Measurements from ENCODE around the gene OR56B1. TPM values are rescaled to one million over a fixed set of nuclear protein-coding genes. Genes with fewer than 3 reads are reported as not detected.

OR56B1 gene, protein sequence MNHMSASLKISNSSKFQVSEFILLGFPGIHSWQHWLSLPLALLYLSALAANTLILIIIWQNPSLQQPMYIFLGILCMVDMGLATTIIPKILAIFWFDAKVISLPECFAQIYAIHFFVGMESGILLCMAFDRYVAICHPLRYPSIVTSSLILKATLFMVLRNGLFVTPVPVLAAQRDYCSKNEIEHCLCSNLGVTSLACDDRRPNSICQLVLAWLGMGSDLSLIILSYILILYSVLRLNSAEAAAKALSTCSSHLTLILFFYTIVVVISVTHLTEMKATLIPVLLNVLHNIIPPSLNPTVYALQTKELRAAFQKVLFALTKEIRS
- not detected in 2 replicates for total RNA-seq

DNA sequence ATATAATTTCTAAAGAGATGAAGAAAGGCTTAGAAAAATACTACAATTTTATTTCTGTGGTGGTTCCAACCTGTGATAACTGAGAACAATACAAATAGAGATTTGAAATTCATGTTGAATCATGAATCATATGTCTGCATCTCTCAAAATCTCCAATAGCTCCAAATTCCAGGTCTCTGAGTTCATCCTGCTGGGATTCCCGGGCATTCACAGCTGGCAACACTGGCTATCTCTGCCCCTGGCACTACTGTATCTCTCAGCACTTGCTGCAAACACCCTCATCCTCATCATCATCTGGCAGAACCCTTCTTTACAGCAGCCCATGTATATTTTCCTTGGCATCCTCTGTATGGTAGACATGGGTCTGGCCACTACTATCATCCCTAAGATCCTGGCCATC lies at the start of gene OR56B1:
Gene OR56B1, plus strand, starts transcription at position 53 of the 400 bp plus-strand sequence. Its CDS starts 69 bp downstream, at position 122.

DNA sequence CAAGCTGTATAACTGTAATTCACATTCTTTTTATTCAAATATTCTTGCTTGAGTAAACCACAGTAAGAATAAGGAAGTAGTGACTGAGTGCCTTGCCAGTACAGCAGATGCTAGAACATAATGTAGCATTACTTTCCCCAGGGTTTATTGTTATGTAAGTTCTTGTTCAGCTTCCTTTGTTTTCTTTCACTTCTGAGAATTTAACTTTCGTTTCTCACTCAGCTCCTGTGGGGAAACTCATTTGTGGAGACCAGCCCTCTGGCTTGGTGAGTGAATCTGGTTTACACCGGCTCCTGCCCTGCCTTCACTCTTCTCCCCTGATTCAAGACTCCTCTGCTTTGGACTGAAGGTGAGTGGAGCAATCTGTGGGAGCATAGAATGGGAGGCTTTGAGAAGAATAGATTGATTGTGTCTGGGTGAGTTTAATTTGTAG lies 46.7 kb upstream of the OR56B1 start, which contains the start of gene TRIM22:
Gene TRIM22, plus strand, starts transcription at position 240 of the 433 bp plus-strand sequence. CDS start 6,443 bp downstream, outside the sequence.

DNA sequence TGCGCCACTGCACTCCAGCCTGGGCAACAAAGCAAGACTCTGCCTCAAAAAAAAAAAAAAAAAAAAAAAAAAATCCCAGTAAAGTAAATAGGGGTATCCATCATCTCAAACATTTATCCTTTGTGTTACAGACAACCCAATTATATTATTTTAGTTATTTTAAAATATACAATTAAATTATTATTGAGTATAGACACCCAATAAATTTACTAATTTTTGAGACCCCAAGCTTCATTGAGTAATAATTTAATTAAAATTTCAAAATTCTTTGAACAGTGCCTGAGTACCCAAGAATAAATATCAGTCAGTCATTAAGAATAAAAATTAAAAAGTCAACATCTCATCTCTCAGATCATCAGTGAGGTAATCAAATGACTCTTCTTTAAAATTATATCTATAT lies 17.7 kb downstream of the OR56B1 start, which contains the start of gene OR52N4:
Gene OR52N4, plus strand, starts transcription at position 301 of the 400 bp plus-strand sequence. CDS start 498 bp downstream, outside the sequence.

DNA sequence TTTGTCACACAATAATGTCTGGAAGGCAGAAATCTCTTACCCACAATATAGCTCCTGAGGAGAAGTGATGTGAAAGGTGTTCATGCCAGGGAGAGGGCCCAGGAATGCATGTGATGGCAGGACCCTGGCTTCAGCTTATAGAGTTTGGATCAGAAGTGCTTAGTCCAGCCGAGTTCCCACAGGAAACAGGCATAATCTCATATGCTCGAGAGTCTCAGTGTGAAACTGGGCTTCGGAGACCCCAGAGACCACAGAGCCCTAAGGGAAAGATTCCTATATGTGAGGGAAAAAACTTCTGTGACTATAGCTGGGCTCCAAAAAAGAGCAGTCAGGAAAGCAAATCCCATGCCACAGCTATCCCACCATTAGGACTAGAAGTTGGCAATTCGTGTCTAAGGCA lies 47.0 kb downstream of the OR56B1 start, which contains the start of gene OR52N5:
Gene OR52N5, minus strand, starts transcription at position 101 of the 400 bp plus-strand sequence. CDS start 4,721 bp downstream, outside the sequence.

Other genes starting within 250 kb of the OR56B1 start
- gene OR52D1, start 247.8 kb upstream of the OR56B1 start, total RNA-seq = not detected in 2 replicates
- under 0.01 TPM in 1 of 2 replicates, not detected in the other for gene UBQLN3, start 226.5 kb upstream of the OR56B1 start, total RNA-seq
- gene UBQLNL, start 219.7 kb upstream of the OR56B1 start, total RNA-seq = 0.14 and 0.44 TPM in 2 replicates
- 0.22 and 1.0 TPM in 2 replicates for gene OR52H1, start 187.9 kb upstream of the OR56B1 start, total RNA-seq
- gene OR52B6, start 155.6 kb upstream of the OR56B1 start, total RNA-seq = not detected in 2 replicates
- 3.7 and 14.0 TPM in 2 replicates for gene TRIM6, start 139.8 kb upstream of the OR56B1 start, total RNA-seq
- gene TRIM34, start 111.4 kb upstream of the OR56B1 start, total RNA-seq = 4.4 and 9.6 TPM in 2 replicates
- 41.4 and 62.2 TPM in 2 replicates for gene TRIM5, start 51.4 kb upstream of the OR56B1 start, total RNA-seq
- 54.7 and 57.0 TPM in 2 replicates for gene TRIM22, start 46.7 kb upstream of the OR56B1 start, total RNA-seq
- 0.14 TPM in 1 of 2 replicates, not detected in the other for gene OR52N4, start 17.8 kb downstream of the OR56B1 start, total RNA-seq
- 0.72 TPM in 1 of 2 replicates, not detected in the other for gene OR52N5, start 46.9 kb downstream of the OR56B1 start, total RNA-seq
- 0.43 and 0.44 TPM in 2 replicates for gene OR52N1, start 54.8 kb downstream of the OR56B1 start, total RNA-seq
- gene OR52N2, start 72.5 kb downstream of the OR56B1 start, total RNA-seq = not detected in 2 replicates
- 0.86 TPM in 1 of 2 replicates, not detected in the other for gene OR52E6, start 105.4 kb downstream of the OR56B1 start, total RNA-seq
- 1.0 TPM in 1 of 2 replicates, not detected in the other for gene OR52E8, start 121.2 kb downstream of the OR56B1 start, total RNA-seq
- gene OR52E4, start 144.2 kb downstream of the OR56B1 start, total RNA-seq = not detected in 2 replicates
- not detected in 2 replicates for gene OR52E5, start 156.8 kb downstream of the OR56B1 start, total RNA-seq
- not detected in 2 replicates for gene OR56A3, start 205.8 kb downstream of the OR56B1 start, total RNA-seq
- not detected in 2 replicates for gene OR56A5, start 232.0 kb downstream of the OR56B1 start, total RNA-seq